Neural progenitor cell (in vitro differentiated cells): ENCODE data around the gene NAA15.

Experiments used
- EZH2 ChIP-seq: fragments of 200-600 bp; sonication (generic); IDR thresholded peaks from 2 replicates; pipeline ENCODE4 v1.6.1; 2017; ENCODE audit warnings: antibody characterized with exemption, mild to moderate bottlenecking, moderate library complexity
- EZH2phosphoT487 ChIP-seq: fragments of 200-600 bp; sonication (generic); IDR thresholded peaks from 2 replicates; pipeline ENCODE4 v1.6.1; 2017; ENCODE audit warnings: antibody characterized with exemption
- TF ChIP-seq, protein P1 (sequence below): fragments of 200-600 bp; sonication (generic); IDR thresholded peaks from 2 replicates; pipeline ENCODE4 v1.5.1; 2017; ENCODE audit warnings: antibody characterized with exemption, mild to moderate bottlenecking

DNA sequence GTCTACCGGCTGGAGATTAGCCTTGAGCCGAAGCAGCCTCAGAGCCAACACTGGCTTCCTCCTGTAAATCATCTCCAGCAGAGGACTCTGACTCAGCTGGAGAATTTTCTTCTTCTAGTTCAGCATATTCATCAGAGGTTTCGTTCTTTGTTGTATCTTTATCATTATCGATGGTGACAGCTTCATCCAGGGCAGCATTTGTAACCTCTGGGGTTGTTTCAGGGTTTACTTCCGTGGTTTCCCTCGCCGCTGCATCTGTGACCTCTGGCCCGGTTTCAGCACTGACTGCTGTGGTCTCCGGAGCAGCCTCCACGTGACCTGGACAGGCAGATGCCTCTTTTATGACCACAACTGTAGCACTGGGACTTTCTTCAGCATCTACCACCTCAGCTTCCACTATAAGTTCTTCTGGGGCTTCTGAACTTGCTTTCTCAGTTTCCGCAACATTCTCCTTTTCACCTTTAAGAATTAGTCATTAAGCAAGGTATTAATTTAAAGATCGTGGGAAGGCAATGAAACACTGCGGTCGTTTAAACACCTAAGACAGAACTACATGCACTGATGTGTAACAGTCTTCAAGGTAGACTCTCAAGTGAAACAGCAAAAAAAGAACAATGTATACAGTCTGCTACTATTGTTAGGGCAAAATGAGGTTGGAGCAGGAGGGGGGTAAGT, 34.6 kb upstream of the NAA15 start:
- TF ChIP-seq, protein P1, sequence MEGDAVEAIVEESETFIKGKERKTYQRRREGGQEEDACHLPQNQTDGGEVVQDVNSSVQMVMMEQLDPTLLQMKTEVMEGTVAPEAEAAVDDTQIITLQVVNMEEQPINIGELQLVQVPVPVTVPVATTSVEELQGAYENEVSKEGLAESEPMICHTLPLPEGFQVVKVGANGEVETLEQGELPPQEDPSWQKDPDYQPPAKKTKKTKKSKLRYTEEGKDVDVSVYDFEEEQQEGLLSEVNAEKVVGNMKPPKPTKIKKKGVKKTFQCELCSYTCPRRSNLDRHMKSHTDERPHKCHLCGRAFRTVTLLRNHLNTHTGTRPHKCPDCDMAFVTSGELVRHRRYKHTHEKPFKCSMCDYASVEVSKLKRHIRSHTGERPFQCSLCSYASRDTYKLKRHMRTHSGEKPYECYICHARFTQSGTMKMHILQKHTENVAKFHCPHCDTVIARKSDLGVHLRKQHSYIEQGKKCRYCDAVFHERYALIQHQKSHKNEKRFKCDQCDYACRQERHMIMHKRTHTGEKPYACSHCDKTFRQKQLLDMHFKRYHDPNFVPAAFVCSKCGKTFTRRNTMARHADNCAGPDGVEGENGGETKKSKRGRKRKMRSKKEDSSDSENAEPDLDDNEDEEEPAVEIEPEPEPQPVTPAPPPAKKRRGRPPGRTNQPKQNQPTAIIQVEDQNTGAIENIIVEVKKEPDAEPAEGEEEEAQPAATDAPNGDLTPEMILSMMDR = no peak
- TF ChIP-seq EZH2 (no peak), EZH2phosphoT487 (no peak)
